ENCODE measurements around the gene GJA9. TPM values are rescaled to one million over a fixed set of nuclear protein-coding genes. Genes with fewer than 3 reads are reported as not detected.

The GJA9 gene
- total RNA-seq, 4 donors from 2014 or later = not detected

DNA sequence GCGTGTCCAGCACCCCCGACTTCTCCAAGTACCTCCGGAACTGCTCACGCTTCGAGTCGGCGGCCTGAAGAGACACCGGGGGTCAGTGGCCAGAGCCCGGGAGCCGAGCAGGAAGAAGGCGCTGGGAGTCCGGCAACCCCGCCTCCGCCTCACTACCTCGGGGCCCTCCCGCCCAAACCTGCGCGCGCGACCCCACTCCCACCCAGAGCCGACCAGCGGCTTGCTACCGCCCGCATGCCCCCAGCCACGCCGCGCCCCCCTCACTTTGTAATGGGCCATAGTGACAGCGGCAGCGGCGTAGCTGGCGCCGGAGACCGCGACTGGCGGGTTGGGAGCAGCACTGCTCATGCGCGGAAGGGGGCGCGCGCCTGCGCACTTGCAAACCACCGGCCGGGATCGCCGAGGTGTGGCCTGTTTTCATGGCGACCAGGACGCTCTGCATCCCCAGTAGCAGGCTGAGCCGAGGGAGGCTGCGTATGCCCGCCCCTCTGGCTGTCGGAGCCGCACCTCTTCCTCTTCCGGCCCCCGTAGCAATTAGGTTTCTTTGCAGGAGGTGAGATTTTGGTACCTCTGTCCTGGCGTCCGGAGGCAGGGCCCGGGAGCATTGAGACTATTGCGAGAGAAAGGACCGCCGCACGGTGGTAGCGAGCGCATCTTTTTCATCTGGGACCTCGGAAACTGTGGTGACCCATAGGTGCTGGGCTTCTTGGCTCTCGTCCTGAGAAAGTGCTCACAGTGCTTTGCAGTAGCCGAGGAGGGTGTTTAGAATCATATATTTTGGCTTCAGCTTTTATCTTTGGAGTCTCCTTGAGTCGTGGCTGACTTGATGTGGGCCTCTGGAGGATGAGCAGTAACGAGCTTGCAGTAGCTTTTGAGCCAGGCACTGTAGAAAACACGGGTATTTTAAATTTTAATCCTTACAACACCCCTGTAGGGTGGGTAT is 8.1 kb downstream of the GJA9 start, which contains the start of gene MYCBP:
Gene MYCBP (minus strand): TSS at position 322 of the 943 bp plus-strand sequence. CDS start 43 bp downstream, at position 279.
- Histone ChIP-seq H3K9me3 (no peaks in the 10 kb centered on the region), H3K27me3 (no peaks in the 10 kb centered on the region), H3K36me3 (no peaks in the 10 kb centered on the region), H3K27ac (peak within 1 kb of the TSS; percentile 56 to 83 (median 64)), H3K4me1 (peaks cover 0 to 16% (median 8%) of the 10 kb centered on the region in 4 donors), H3K4me3 (peak within 1 kb of the TSS; percentile 81 to 95 (median 84))
- peak; percentile 92 to 98 (median 97) for DNase-seq
- TF ChIP-seq, protein P1, sequence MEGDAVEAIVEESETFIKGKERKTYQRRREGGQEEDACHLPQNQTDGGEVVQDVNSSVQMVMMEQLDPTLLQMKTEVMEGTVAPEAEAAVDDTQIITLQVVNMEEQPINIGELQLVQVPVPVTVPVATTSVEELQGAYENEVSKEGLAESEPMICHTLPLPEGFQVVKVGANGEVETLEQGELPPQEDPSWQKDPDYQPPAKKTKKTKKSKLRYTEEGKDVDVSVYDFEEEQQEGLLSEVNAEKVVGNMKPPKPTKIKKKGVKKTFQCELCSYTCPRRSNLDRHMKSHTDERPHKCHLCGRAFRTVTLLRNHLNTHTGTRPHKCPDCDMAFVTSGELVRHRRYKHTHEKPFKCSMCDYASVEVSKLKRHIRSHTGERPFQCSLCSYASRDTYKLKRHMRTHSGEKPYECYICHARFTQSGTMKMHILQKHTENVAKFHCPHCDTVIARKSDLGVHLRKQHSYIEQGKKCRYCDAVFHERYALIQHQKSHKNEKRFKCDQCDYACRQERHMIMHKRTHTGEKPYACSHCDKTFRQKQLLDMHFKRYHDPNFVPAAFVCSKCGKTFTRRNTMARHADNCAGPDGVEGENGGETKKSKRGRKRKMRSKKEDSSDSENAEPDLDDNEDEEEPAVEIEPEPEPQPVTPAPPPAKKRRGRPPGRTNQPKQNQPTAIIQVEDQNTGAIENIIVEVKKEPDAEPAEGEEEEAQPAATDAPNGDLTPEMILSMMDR (IDR thresholded peaks at IDR 0.05) = peak in 4 of 6 experiments; percentile 14 to 49 (median 35)
- TF ChIP-seq POLR2A (IDR thresholded peaks at IDR 0.05) = peak; percentile 26 to 50

GRCh38 chr1:38872401-38873026 is 8.9 kb downstream of the GJA9 start:
- DNase-seq = peak in 2 of 3 donors; percentile 40 to 56
- Histone ChIP-seq H3K9me3 (no peaks in the 10 kb centered on the region), H3K27me3 (no peaks in the 10 kb centered on the region), H3K27ac (peak overlapping the region; percentile 54 to 83 (median 64)), H3K4me3 (peak overlapping the region; percentile 81 to 95 (median 84)), H3K4me1 (peaks cover 0 to 16% (median 8%) of the 10 kb centered on the region in 4 donors), H3K36me3 (no peaks in the 10 kb centered on the region)
- no peak for TF ChIP-seq POLR2A (IDR thresholded peaks at IDR 0.05)
- TF ChIP-seq, protein P1 (IDR thresholded peaks at IDR 0.05) = no peak

- TF ChIP-seq, protein P1 (IDR thresholded peaks at IDR 0.05) = no peak
- no peak for TF ChIP-seq POLR2A (IDR thresholded peaks at IDR 0.05)
- Histone ChIP-seq H3K4me1 (peaks cover 0 to 16% (median 8%) of the 10 kb centered on the region in 4 donors), H3K4me3 (no peak overlapping the region), H3K36me3 (peaks cover 0 to 11% (median 0%) of the 10 kb centered on the region in 3 donors), H3K27me3 (no peaks in the 10 kb centered on the region), H3K9me3 (no peaks in the 10 kb centered on the region), H3K27ac (no peak overlapping the region)
- DNase-seq = no peak
Measured at GRCh38 chr1:38870996-38871395, 10.4 kb downstream of the GJA9 start.

GRCh38 chr1:38867208-38867607 is 14.2 kb downstream of the GJA9 start:
- no peak for DNase-seq
- TF ChIP-seq POLR2A (IDR thresholded peaks at IDR 0.05) = no peak
- TF ChIP-seq, protein P1 (IDR thresholded peaks at IDR 0.05) = no peak
- Histone ChIP-seq H3K27me3 (no peaks in the 10 kb centered on the region), H3K4me1 (peaks cover 0 to 9% (median 3%) of the 10 kb centered on the region in 4 donors), H3K27ac (no peak overlapping the region), H3K4me3 (no peak overlapping the region), H3K36me3 (peaks cover 0 to 20% (median 0%) of the 10 kb centered on the region in 3 donors), H3K9me3 (no peaks in the 10 kb centered on the region)

- TF ChIP-seq, protein P1 (IDR thresholded peaks at IDR 0.05) = no peak
- TF ChIP-seq POLR2A (IDR thresholded peaks at IDR 0.05) = no peak
- Histone ChIP-seq H3K4me3 (no peak overlapping the region), H3K36me3 (peaks cover 0 to 20% (median 0%) of the 10 kb centered on the region in 3 donors), H3K27ac (no peak overlapping the region), H3K27me3 (no peaks in the 10 kb centered on the region), H3K4me1 (peaks cover 0 to 15% (median 5%) of the 10 kb centered on the region in 4 donors), H3K9me3 (no peaks in the 10 kb centered on the region)
- no peak for DNase-seq
Measured at GRCh38 chr1:38865112-38865715, 16.2 kb downstream of the GJA9 start.

Data from Peyer's patch (tissue), 4 donors.